ENCODE data around the gene USP1.

USP1 gene

GRCh38 chr1:62428351-62428750 lies 8.5 kb upstream of the USP1 start:
- DNase-seq (ENCODE audit: low read depth) = no peak

- no peak for DNase-seq (ENCODE audit: low read depth)
Measured at GRCh38 chr1:62429581-62429980, 7.3 kb upstream of the USP1 start.

GRCh38 chr1:62433861-62434617 lies 2.8 kb upstream of the USP1 start:
- DNase-seq (ENCODE audit: low read depth) = no peak

- DNase-seq (ENCODE audit: low read depth) = no peak
Measured at GRCh38 chr1:62434618-62435001, 2.2 kb upstream of the USP1 start.

GRCh38 chr1:62435231-62436038 lies 1.4 kb upstream of the USP1 start:
- DNase-seq (ENCODE audit: low read depth) = peak; percentile 31

GRCh38 chr1:62436039-62436465 lies 797 bp upstream of the USP1 start:
- no peak for DNase-seq (ENCODE audit: low read depth)

- no peak for DNase-seq (ENCODE audit: low read depth)
Measured at GRCh38 chr1:62437273-62437940, 558 bp downstream of the USP1 start.

- DNase-seq (ENCODE audit: low read depth) = no peak
Measured at GRCh38 chr1:62438163-62438562, 1.3 kb downstream of the USP1 start.

GRCh38 chr1:62439652-62440371 lies 3.0 kb downstream of the USP1 start:
- DNase-seq (ENCODE audit: low read depth) = no peak

GRCh38 chr1:62444701-62445100 lies 7.9 kb downstream of the USP1 start:
- no peak for DNase-seq (ENCODE audit: low read depth)

GRCh38 chr1:62448221-62448933 lies 11.5 kb downstream of the USP1 start:
- no peak for DNase-seq (ENCODE audit: low read depth)

- no peak for DNase-seq (ENCODE audit: low read depth)
Measured at GRCh38 chr1:62450301-62450700, 13.5 kb downstream of the USP1 start.

GRCh38 chr1:62452951-62453350 lies 16.1 kb downstream of the USP1 start:
- DNase-seq (ENCODE audit: low read depth) = no peak

- DNase-seq (ENCODE audit: low read depth) = no peak
Measured at GRCh38 chr1:62457955-62458354, 21.1 kb downstream of the USP1 start.

GRCh38 chr1:62462370-62462769 lies 25.5 kb downstream of the USP1 start:
- DNase-seq (ENCODE audit: low read depth) = no peak

- DNase-seq (ENCODE audit: low read depth) = no peak
Measured at GRCh38 chr1:62467092-62467491, 30.2 kb downstream of the USP1 start.

GRCh38 chr1:62476525-62477219 lies 39.8 kb downstream of the USP1 start:
- DNase-seq (ENCODE audit: low read depth) = no peak

GRCh38 chr1:62481681-62482080 lies 44.8 kb downstream of the USP1 start:
- no peak for DNase-seq (ENCODE audit: low read depth)

GRCh38 chr1:62484824-62485468 lies 48.1 kb downstream of the USP1 start:
- DNase-seq (ENCODE audit: low read depth) = no peak

- DNase-seq (ENCODE audit: low read depth) = no peak
Measured at GRCh38 chr1:62487956-62488355, 51.1 kb downstream of the USP1 start.

All from stromal cell of bone marrow (primary cell).